GM21381 (cell line): ENCODE results near the gene STXBP1.

Experiments used
- ATAC-seq: cut with Tn5 transposase; IDR thresholded peaks from one replicate; pipeline ENCODE4 v1.9.1; 2021; ENCODE audit warnings: mild to moderate bottlenecking, moderate library complexity; ENCODE audit not compliant: unreplicated experiment

STXBP1 gene

GRCh38 chr9:127651697-127652610, 39.9 kb downstream of the STXBP1 start:
- no peak for ATAC-seq

- no peak for ATAC-seq
Observed at GRCh38 chr9:127652733-127653132, 40.7 kb downstream of the STXBP1 start.

GRCh38 chr9:127654619-127655018, 42.5 kb downstream of the STXBP1 start:
- ATAC-seq: no peak

- no peak for ATAC-seq
Observed at GRCh38 chr9:127658428-127658827, 46.4 kb downstream of the STXBP1 start.

GRCh38 chr9:127660886-127661741, 49.0 kb downstream of the STXBP1 start:
- ATAC-seq: no peak

GRCh38 chr9:127662617-127663016, 50.5 kb downstream of the STXBP1 start:
- ATAC-seq: no peak

GRCh38 chr9:127664324-127664677, 52.2 kb downstream of the STXBP1 start:
- ATAC-seq: no peak

GRCh38 chr9:127664678-127665507, 52.8 kb downstream of the STXBP1 start:
- no peak for ATAC-seq

GRCh38 chr9:127667127-127667844, 55.2 kb downstream of the STXBP1 start:
- no peak for ATAC-seq

GRCh38 chr9:127667906-127668305, 55.8 kb downstream of the STXBP1 start:
- ATAC-seq: no peak

GRCh38 chr9:127673234-127673633, 61.2 kb downstream of the STXBP1 start:
- no peak for ATAC-seq

- no peak for ATAC-seq
Observed at GRCh38 chr9:127676638-127677037, 64.6 kb downstream of the STXBP1 start.

GRCh38 chr9:127679506-127679905, 67.4 kb downstream of the STXBP1 start:
- ATAC-seq: no peak

GRCh38 chr9:127680226-127680625, 68.1 kb downstream of the STXBP1 start:
- ATAC-seq: no peak

GRCh38 chr9:127680846-127681245, 68.8 kb downstream of the STXBP1 start:
- no peak for ATAC-seq

- no peak for ATAC-seq
Observed at GRCh38 chr9:127682351-127683136, 70.5 kb downstream of the STXBP1 start.

- ATAC-seq: no peak
Observed at GRCh38 chr9:127683723-127684122, 71.6 kb downstream of the STXBP1 start.

- no peak for ATAC-seq
Observed at GRCh38 chr9:127684576-127684975, 72.5 kb downstream of the STXBP1 start.
